Ovary (tissue), 3 donors: ENCODE data around the gene MAT2B.

Source experiments
- POLR2A ChIP-seq: fragments of 450-650 bp; IDR thresholded peaks from one replicate; pipeline ENCODE4 v1.6.1; 2017; ENCODE audit warnings: antibody characterized with exemption, mild to moderate bottlenecking, moderate library complexity
- TF ChIP-seq, protein P1 (sequence below), 3 donors: fragments of 450-650 bp in 2 of 3; fragments of 200-600 bp in 1 of 3; IDR thresholded peaks; one replicate each; pipeline versions ENCODE4 v1.5.1 to v1.8.0; 2016 to 2022; ENCODE audit warnings: antibody characterized with exemption in 3 of 3, mild to moderate bottlenecking in 1 of 3
- donor health status: DM: no; HTN: no; CAD: no.

DNA sequence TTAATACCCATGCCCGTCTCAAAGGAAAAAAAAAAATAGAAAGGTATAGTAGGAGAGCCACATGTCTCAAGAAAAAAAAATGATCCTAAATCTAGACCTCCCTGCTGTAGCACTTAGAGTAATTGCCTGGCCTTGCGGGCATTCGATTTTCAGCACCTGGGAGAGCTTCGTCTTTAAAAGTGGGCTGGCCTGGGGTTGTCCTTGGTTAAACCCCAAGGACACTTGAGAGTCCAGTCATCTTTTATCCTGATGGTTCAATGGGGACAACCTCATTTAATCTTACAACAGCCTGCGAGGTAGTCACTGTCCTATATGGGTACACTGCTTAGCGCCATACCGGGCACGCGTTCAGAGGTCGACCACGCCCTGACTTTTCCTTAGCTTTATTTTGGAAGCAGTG lies 60.1 kb downstream of the MAT2B start:
- TF ChIP-seq POLR2A: no peak
- TF ChIP-seq, protein P1, sequence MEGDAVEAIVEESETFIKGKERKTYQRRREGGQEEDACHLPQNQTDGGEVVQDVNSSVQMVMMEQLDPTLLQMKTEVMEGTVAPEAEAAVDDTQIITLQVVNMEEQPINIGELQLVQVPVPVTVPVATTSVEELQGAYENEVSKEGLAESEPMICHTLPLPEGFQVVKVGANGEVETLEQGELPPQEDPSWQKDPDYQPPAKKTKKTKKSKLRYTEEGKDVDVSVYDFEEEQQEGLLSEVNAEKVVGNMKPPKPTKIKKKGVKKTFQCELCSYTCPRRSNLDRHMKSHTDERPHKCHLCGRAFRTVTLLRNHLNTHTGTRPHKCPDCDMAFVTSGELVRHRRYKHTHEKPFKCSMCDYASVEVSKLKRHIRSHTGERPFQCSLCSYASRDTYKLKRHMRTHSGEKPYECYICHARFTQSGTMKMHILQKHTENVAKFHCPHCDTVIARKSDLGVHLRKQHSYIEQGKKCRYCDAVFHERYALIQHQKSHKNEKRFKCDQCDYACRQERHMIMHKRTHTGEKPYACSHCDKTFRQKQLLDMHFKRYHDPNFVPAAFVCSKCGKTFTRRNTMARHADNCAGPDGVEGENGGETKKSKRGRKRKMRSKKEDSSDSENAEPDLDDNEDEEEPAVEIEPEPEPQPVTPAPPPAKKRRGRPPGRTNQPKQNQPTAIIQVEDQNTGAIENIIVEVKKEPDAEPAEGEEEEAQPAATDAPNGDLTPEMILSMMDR (IDR thresholded peaks at IDR 0.05): no peak
